ENCODE measurements around the gene HDAC4.

The HDAC4 gene

GRCh38 chr2:239391286-239392071 is 9.3 kb downstream of the HDAC4 start:
- peaks cover 0 to 3% of the 10 kb centered on the region in 2 donors for H3K36me3 ChIP-seq (ENCODE audit: control insufficient read depth in 2 of 2, insufficient read depth in 2 of 2, low read length in 2 of 2)
- H3K4me1 ChIP-seq (ENCODE audit: control insufficient read depth in 2 of 2, insufficient read depth in 2 of 2, low read length in 2 of 2), result peaks cover 2 to 4% of the 10 kb centered on the region in 2 donors
- no peak overlapping the region for H3K27ac ChIP-seq (ENCODE audit: low read depth in 2 of 2, low read length in 2 of 2)
- H3K27me3 ChIP-seq (ENCODE audit: control insufficient read depth in 2 of 2, insufficient read depth in 2 of 2, low read length in 2 of 2), result no peaks in the 10 kb centered on the region
- no peaks in the 10 kb centered on the region for H3K9me3 ChIP-seq (ENCODE audit: control insufficient read depth in 2 of 2, low read length in 2 of 2)
- H3K9ac ChIP-seq (ENCODE audit: low read depth in 1 of 2, low read length in 2 of 2), result no peak overlapping the region
- no peak overlapping the region for H3K4me3 ChIP-seq (ENCODE audit: low read length in 2 of 2)

DNA sequence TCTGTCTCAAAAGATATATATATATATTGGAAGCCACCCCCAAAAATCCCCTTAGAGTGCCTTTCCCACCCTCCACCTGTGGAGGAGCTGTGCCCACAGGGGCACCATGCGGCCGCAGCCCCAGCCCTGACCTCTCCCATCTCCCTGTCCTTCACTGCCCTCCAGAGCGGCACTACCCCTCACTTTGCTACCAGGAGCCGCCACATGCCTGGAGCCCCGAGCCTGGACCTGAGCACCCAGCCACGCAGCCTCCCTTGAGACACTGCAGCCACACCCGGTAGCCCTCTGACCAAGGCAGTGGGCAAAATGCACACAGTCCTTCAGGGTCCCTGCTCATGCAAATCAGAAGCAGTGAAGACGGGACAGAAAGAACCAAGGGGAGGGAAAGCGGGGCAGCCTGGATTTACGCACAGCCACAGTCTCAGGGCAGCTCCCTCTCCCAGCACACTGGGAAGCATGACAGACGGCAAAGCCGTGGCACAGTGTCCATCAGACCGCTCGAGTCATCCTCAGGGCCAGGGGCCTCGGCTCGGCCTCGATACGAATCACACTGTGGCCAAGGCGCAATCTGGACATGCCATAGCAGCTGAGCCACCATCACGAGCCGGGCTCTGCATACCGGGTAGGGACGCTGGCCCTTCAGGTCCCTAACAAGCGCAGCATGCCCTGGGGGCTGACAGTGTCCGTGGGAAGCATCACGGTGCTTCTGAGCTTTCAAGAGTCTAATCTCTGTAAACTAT is 10.1 kb downstream of the HDAC4 start:
- Histone ChIP-seq H3K9me3 (ENCODE audit: control insufficient read depth in 2 of 2, low read length in 2 of 2) (no peaks in the 10 kb centered on the region), H3K9ac (ENCODE audit: low read depth in 1 of 2, low read length in 2 of 2) (no peak overlapping the region), H3K27me3 (ENCODE audit: control insufficient read depth in 2 of 2, insufficient read depth in 2 of 2, low read length in 2 of 2) (no peaks in the 10 kb centered on the region), H3K27ac (ENCODE audit: low read depth in 2 of 2, low read length in 2 of 2) (no peak overlapping the region), H3K4me1 (ENCODE audit: control insufficient read depth in 2 of 2, insufficient read depth in 2 of 2, low read length in 2 of 2) (peaks cover 2 to 4% of the 10 kb centered on the region in 2 donors), H3K36me3 (ENCODE audit: control insufficient read depth in 2 of 2, insufficient read depth in 2 of 2, low read length in 2 of 2) (peaks cover 0 to 3% of the 10 kb centered on the region in 2 donors), H3K4me3 (ENCODE audit: low read length in 2 of 2) (no peak overlapping the region)

DNA sequence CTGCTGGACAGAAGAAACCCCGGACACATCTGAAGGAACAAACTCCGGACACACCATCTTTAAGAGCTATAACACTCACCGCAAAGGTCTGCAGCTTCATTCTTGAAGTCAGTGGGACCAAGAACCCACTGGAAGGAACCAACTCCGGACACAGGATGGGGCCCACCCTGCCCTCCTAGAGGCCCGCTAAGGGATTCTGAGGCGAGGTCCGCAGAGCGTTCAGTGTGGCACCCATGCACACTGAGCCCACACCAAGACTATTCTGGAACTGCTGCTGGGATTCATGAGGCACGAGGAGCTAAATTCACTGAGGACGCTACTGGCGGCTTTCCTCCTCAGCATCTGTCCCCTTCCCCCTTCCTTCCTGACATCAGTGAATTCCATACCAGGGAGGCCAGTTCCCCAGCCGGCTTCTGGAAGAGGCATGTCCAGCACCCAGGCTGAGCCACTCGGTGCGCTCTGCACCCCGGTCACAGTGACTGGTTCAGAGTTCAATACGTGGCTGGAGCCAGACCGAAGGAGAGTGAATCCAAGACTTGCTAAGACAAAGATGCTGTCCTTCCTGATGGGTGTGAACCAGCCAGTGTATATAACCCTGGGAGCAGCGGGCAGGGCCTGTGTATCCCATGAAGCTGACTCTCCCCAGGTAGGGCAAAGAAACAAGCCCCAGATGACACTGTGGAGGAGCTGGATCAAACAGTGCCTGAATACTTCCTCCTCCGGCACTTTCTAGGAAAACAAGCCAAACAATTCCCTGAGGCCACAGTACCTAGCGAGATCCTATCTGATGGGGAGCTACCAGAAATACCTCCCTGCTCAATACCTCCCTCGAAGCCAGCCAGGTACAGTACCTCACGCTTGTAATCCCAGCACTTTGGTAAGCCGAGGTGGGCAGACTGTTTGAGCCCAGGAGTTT is 11.1 kb downstream of the HDAC4 start:
- no peaks in the 10 kb centered on the region for H3K27me3 ChIP-seq (ENCODE audit: control insufficient read depth in 2 of 2, insufficient read depth in 2 of 2, low read length in 2 of 2)
- H3K4me3 ChIP-seq (ENCODE audit: low read length in 2 of 2), result no peak overlapping the region
- H3K36me3 ChIP-seq (ENCODE audit: control insufficient read depth in 2 of 2, insufficient read depth in 2 of 2, low read length in 2 of 2), result peaks cover 0 to 3% of the 10 kb centered on the region in 2 donors
- no peaks in the 10 kb centered on the region for H3K9me3 ChIP-seq (ENCODE audit: control insufficient read depth in 2 of 2, low read length in 2 of 2)
- peaks cover 2 to 4% of the 10 kb centered on the region in 2 donors for H3K4me1 ChIP-seq (ENCODE audit: control insufficient read depth in 2 of 2, insufficient read depth in 2 of 2, low read length in 2 of 2)
- H3K27ac ChIP-seq (ENCODE audit: low read depth in 2 of 2, low read length in 2 of 2), result no peak overlapping the region
- H3K9ac ChIP-seq (ENCODE audit: low read depth in 1 of 2, low read length in 2 of 2), result no peak overlapping the region

DNA sequence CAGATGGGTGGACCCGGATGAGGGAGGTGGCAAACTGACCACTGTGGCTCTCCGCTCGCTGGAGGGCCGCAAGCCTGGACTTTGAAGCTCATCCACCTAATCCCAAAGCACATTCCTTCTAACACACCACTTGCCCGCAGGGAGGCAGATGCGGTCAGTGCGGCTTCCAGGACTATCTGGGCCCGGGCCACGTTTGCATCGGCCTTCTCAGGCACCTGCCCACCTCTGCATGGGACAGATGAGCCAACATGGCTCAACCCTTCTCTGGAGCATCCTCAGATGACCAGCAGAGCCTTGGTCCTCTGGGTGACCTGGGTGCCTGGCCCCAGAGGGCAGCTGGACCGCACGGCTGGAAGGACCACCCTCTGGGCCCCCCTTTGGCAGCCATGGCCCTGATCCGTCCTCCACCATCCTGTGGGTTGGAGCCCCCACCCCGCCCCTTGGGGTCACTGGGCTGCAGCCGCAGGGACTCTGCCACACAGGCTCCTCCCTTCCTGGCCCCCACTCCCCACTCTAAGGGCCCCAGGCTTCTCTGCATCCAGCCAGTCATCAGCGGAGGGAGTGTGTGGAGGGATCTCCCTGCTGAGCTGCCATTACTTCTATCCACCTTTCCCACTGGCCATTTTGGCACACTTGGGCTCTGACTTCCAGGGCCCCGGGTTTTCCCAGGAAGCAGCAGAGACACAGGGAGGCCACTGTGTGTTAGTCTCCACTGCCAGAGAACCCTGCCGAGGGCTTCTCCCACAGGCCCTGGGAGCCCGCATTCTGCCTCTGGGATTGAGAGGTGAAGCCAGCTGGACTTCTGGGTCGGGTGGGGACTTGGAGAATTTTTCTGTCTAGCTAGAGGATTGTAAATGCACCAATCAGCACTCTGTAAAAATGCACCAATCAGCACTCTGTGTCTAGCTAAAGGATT is 12.3 kb downstream of the HDAC4 start:
- Histone ChIP-seq H3K36me3 (ENCODE audit: control insufficient read depth in 2 of 2, insufficient read depth in 2 of 2, low read length in 2 of 2) (peaks cover 0 to 3% of the 10 kb centered on the region in 2 donors), H3K9ac (ENCODE audit: low read depth in 1 of 2, low read length in 2 of 2) (no peak overlapping the region), H3K9me3 (ENCODE audit: control insufficient read depth in 2 of 2, low read length in 2 of 2) (no peaks in the 10 kb centered on the region), H3K4me3 (ENCODE audit: low read length in 2 of 2) (no peak overlapping the region), H3K27ac (ENCODE audit: low read depth in 2 of 2, low read length in 2 of 2) (no peak overlapping the region), H3K27me3 (ENCODE audit: control insufficient read depth in 2 of 2, insufficient read depth in 2 of 2, low read length in 2 of 2) (no peaks in the 10 kb centered on the region), H3K4me1 (ENCODE audit: control insufficient read depth in 2 of 2, insufficient read depth in 2 of 2, low read length in 2 of 2) (peaks cover under 1 to 4% of the 10 kb centered on the region in 2 donors)

DNA sequence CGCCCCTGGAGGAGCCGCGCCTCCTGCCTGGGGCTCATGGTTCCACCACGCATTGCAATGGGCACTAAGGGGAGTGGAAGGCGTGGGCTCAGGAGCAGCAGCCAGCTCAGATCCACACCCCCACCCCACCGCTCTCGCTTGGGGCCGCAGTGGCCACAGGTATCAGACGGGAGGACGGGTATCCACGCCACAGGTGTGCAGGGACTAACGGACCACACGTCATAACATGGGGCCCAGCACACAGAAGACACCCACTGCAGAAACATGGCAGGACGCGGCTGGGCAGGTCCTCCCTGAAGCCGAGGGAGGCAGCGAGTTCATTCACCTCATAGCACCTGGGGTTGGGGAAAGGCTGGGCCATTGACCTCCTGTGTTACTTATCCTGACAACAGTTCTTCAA is 13.0 kb downstream of the HDAC4 start:
- H3K4me1 ChIP-seq (ENCODE audit: control insufficient read depth in 2 of 2, insufficient read depth in 2 of 2, low read length in 2 of 2), result no peaks in the 10 kb centered on the region
- no peaks in the 10 kb centered on the region for H3K9me3 ChIP-seq (ENCODE audit: control insufficient read depth in 2 of 2, low read length in 2 of 2)
- H3K27me3 ChIP-seq (ENCODE audit: control insufficient read depth in 2 of 2, insufficient read depth in 2 of 2, low read length in 2 of 2), result no peaks in the 10 kb centered on the region

DNA sequence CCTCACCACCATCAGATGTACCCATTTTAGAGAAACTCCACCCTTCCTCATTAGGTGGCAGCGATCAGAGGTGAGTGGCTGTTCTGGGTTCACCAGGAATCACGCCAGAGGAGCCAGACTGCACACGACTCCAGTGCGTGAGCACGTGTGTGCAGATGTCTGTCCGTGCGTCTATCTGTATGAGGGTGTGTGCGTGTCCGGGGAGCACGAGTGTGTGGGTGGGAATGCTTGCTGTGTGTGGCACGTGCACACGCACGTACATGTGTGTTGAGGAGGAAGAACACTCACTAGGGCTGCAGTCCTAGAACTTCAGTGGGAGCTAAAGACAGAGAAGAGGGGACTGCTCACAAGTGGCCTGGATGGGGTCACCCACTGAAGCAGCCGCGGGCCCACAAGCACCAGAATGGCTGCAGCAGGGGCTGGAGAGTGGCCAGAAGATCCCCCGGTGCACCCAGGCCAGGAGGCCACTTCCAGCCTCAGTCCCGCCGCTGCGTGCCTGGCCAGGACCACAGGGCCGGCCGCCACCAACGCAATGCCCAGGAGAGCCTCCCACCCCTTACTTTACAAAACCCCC is 13.9 kb downstream of the HDAC4 start:
- no peaks in the 10 kb centered on the region for H3K4me1 ChIP-seq (ENCODE audit: control insufficient read depth in 2 of 2, insufficient read depth in 2 of 2, low read length in 2 of 2)
- H3K27me3 ChIP-seq (ENCODE audit: control insufficient read depth in 2 of 2, insufficient read depth in 2 of 2, low read length in 2 of 2), result no peaks in the 10 kb centered on the region
- H3K9ac ChIP-seq (ENCODE audit: low read depth in 1 of 2, low read length in 2 of 2), result no peak overlapping the region
- no peak overlapping the region for H3K4me3 ChIP-seq (ENCODE audit: low read length in 2 of 2)
- H3K27ac ChIP-seq (ENCODE audit: low read depth in 2 of 2, low read length in 2 of 2), result no peak overlapping the region
- H3K36me3 ChIP-seq (ENCODE audit: control insufficient read depth in 2 of 2, insufficient read depth in 2 of 2, low read length in 2 of 2), result peaks cover 0 to 3% of the 10 kb centered on the region in 2 donors
- no peaks in the 10 kb centered on the region for H3K9me3 ChIP-seq (ENCODE audit: control insufficient read depth in 2 of 2, low read length in 2 of 2)

More for the DNA sequence above, 13.0 kb downstream of the HDAC4 start:
- Histone ChIP-seq H3K27ac (ENCODE audit: low read depth in 2 of 2, low read length in 2 of 2) (no peak overlapping the region), H3K36me3 (ENCODE audit: control insufficient read depth in 2 of 2, insufficient read depth in 2 of 2, low read length in 2 of 2) (peaks cover 0 to 3% of the 10 kb centered on the region in 2 donors), H3K4me3 (ENCODE audit: low read length in 2 of 2) (no peak overlapping the region), H3K9ac (ENCODE audit: low read depth in 1 of 2, low read length in 2 of 2) (no peak overlapping the region)

DNA sequence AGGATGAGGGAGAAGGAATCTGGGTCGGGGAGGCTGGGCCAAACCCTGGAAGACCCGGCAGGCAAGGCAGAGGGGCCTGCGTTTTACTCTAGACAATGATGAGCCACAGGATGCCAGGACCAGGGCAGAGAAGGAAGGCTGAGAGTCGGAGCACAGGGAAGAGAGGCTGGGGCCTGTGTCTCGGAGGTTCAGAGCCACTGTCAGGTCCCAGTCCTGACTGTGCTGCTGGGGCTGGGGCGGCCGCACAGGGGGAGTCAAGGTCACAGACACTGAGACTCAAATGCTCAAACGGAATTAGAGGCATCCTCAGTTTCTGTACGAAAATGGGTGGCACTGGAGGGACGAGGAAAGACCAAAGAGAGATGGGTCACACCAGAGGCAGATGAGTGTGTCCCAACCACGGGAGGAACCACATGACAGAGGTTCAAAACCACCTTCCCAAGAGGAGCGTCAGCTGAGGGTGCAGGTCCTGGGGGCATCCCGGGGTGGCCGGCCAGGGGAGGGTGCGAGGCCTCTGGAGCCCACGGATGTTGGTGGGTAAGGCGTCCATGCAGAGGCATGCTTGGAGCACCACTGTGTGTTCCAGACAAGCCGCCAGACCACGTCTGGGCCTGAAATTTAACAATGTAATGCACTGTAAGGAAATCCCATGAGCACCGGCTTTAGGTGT is 14.7 kb downstream of the HDAC4 start:
- peaks cover 0 to 3% of the 10 kb centered on the region in 2 donors for H3K36me3 ChIP-seq (ENCODE audit: control insufficient read depth in 2 of 2, insufficient read depth in 2 of 2, low read length in 2 of 2)
- H3K4me1 ChIP-seq (ENCODE audit: control insufficient read depth in 2 of 2, insufficient read depth in 2 of 2, low read length in 2 of 2), result no peaks in the 10 kb centered on the region
- H3K9ac ChIP-seq (ENCODE audit: low read depth in 1 of 2, low read length in 2 of 2), result no peak overlapping the region
- H3K4me3 ChIP-seq (ENCODE audit: low read length in 2 of 2), result no peak overlapping the region
- no peaks in the 10 kb centered on the region for H3K27me3 ChIP-seq (ENCODE audit: control insufficient read depth in 2 of 2, insufficient read depth in 2 of 2, low read length in 2 of 2)
- no peaks in the 10 kb centered on the region for H3K9me3 ChIP-seq (ENCODE audit: control insufficient read depth in 2 of 2, low read length in 2 of 2)
- no peak overlapping the region for H3K27ac ChIP-seq (ENCODE audit: low read depth in 2 of 2, low read length in 2 of 2)

GRCh38 chr2:239385096-239386000 is 15.5 kb downstream of the HDAC4 start:
- H3K9me3 ChIP-seq (ENCODE audit: control insufficient read depth in 2 of 2, low read length in 2 of 2), result no peaks in the 10 kb centered on the region

More at GRCh38 chr2:239385096-239386000, 15.5 kb downstream of the HDAC4 start:
- Histone ChIP-seq H3K36me3 (ENCODE audit: control insufficient read depth in 2 of 2, insufficient read depth in 2 of 2, low read length in 2 of 2) (peaks cover 0 to 3% of the 10 kb centered on the region in 2 donors), H3K9ac (ENCODE audit: low read depth in 1 of 2, low read length in 2 of 2) (no peak overlapping the region), H3K27me3 (ENCODE audit: control insufficient read depth in 2 of 2, insufficient read depth in 2 of 2, low read length in 2 of 2) (no peaks in the 10 kb centered on the region), H3K4me3 (ENCODE audit: low read length in 2 of 2) (no peak overlapping the region), H3K27ac (ENCODE audit: low read depth in 2 of 2, low read length in 2 of 2) (no peak overlapping the region), H3K4me1 (ENCODE audit: control insufficient read depth in 2 of 2, insufficient read depth in 2 of 2, low read length in 2 of 2) (no peaks in the 10 kb centered on the region)
